Measurements from ENCODE around the gene DBNL. TPM values are rescaled to one million over a fixed set of nuclear protein-coding genes. Genes with fewer than 3 reads are reported as not detected.
"Not testable (repeated sequence)": the region's sequence is repeated elsewhere in the genome, so short reads cannot be mapped to it uniquely, and the experiment has no call there.

The DBNL gene
- total and polyA plus RNA-seq, 2 donors (not counting 1 experiment from before 2014, with no cell fraction given) = 335 to 386 TPM

DNA sequence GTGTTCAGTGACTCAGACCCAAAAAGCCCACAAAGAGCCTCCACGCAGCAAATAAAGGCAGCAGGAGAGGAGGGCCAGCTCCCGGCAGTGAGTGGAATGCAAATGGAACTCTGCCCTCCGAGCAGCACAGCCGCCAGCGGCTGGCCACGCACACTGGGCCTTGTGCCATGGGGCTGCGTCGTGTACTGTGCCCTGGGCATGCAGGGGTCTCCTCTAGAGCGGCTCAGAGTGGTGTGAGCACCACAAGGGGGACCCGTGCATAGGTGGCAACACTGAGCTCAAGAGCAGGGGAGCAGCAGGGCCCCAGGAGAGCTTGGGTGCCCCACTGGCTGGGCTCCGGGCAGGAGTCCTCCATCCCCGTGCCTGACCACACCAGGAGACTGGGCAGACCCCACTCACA is 29.4 kb upstream of the DBNL start:
- CTCF ChIA-PET; H3K27ac ChIP-seq (ENCODE audit: low read length in 2 of 2); H3K9me3 ChIP-seq (ENCODE audit: control extremely low read depth in 1 of 3, control insufficient read depth in 2 of 3, insufficient read depth in 1 of 3, low read length in 2 of 3); H3K79me2 ChIP-seq (ENCODE audit: control insufficient read depth, insufficient read depth, low read length); H3K27me3 ChIP-seq (replicated peaks in 1 of 4; ENCODE audit: control extremely low read depth in 1 of 4, control insufficient read depth in 3 of 4, insufficient read depth in 4 of 4, low read length in 3 of 4); H3K27ac Mint-ChIP-seq; H3K4me3 ChIP-seq (ENCODE audit: control extremely low read depth in 1 of 5, extremely low read depth in 1 of 5, insufficient read depth in 1 of 5, low read depth in 2 of 5, low read length in 4 of 5); H3K27me3 Mint-ChIP-seq; H3K4me2 ChIP-seq (replicated peaks; ENCODE audit: low read depth, low read length, poor library complexity, severe bottlenecking); ATAC-seq (ENCODE audit: low read depth); H3K4me3 Mint-ChIP-seq; DNase-seq; H4K20me1 ChIP-seq (ENCODE audit: control insufficient read depth, insufficient read depth, low read length, poor library complexity, severe bottlenecking); intact Hi-C loops (cut with micrococcal nuclease); H3K36me3 ChIP-seq (replicated peaks in 1 of 2; ENCODE audit: control extremely low read depth in 1 of 2, control insufficient read depth in 1 of 2, extremely low read depth in 1 of 2, insufficient read depth in 2 of 2, low read length in 1 of 2); H3K9ac ChIP-seq (ENCODE audit: low read length); H3K9me3 Mint-ChIP-seq (ENCODE audit: insufficient read depth); H3K4me1 Mint-ChIP-seq; H2AFZ ChIP-seq (ENCODE audit: insufficient read depth, low read depth, low read length, poor library complexity, severe bottlenecking); POLR2A ChIA-PET: not testable (repeated sequence)
- H3K4me1 ChIP-seq (ENCODE audit: control insufficient read depth in 2 of 2, insufficient read depth in 2 of 2, low read length in 2 of 2) = peaks cover 0 to 19% of the 10 kb centered on the region in 2 donors
- WGBS (ENCODE audit: insufficient coverage) = 100% methylated on average over 3 of the region's 12 CpGs

- H3K36me3 ChIP-seq (replicated peaks in 1 of 2; ENCODE audit: control extremely low read depth in 1 of 2, control insufficient read depth in 1 of 2, extremely low read depth in 1 of 2, insufficient read depth in 2 of 2, low read length in 1 of 2); H3K9me3 Mint-ChIP-seq (ENCODE audit: insufficient read depth); H3K79me2 ChIP-seq (ENCODE audit: control insufficient read depth, insufficient read depth, low read length); H3K27me3 Mint-ChIP-seq; H3K9me3 ChIP-seq (ENCODE audit: control extremely low read depth in 1 of 3, control insufficient read depth in 2 of 3, insufficient read depth in 1 of 3, low read length in 2 of 3); H4K20me1 ChIP-seq (ENCODE audit: control insufficient read depth, insufficient read depth, low read length, poor library complexity, severe bottlenecking); H3K27me3 ChIP-seq (replicated peaks in 1 of 4; ENCODE audit: control extremely low read depth in 1 of 4, control insufficient read depth in 3 of 4, insufficient read depth in 4 of 4, low read length in 3 of 4): not testable (repeated sequence)
- H3K4me3 ChIP-seq (ENCODE audit: control extremely low read depth in 1 of 5, extremely low read depth in 1 of 5, insufficient read depth in 1 of 5, low read depth in 2 of 5, low read length in 4 of 5) = peak overlapping the region; percentile 30 to 85 (median 71)
- H2AFZ ChIP-seq (ENCODE audit: insufficient read depth, low read depth, low read length, poor library complexity, severe bottlenecking) = peak overlapping the region; percentile 80
- peaks cover 4 to 27% of the 10 kb centered on the region in 2 donors for H3K4me1 ChIP-seq (ENCODE audit: control insufficient read depth in 2 of 2, insufficient read depth in 2 of 2, low read length in 2 of 2)
- DNase-seq (peak; percentile 99), ATAC-seq (ENCODE audit: low read depth) (peak; percentile 95)
- peak overlapping the region; percentile 91 for H3K4me3 Mint-ChIP-seq
- intact Hi-C loops (cut with micrococcal nuclease) = loop anchor here (1.0 to 2.0 kb wide), 2 partner anchors 25 to 64 kb away; partner anchors contain the start of genes DBNL and POLM
- peaks cover 17% of the 10 kb centered on the region for H3K4me1 Mint-ChIP-seq
- peak overlapping the region; percentile 49 for H3K4me2 ChIP-seq (replicated peaks; ENCODE audit: low read depth, low read length, poor library complexity, severe bottlenecking)
- peak overlapping the region; percentile 84 for H3K9ac ChIP-seq (ENCODE audit: low read length)
- peak; percentile 46 for TF ChIP-seq CTCF (IDR thresholded peaks at IDR 0.05)
- peak overlapping the region; percentile 69 to 83 for H3K27ac ChIP-seq (ENCODE audit: low read length in 2 of 2)
- CTCF ChIA-PET = interaction anchor here (0.9 to 3.1 kb wide), 13 partner anchors 26 to 454 kb away, joined by 3 to 15 read pairs (median 5); partner anchors contain the start of genes DBNL and YKT6
- peak overlapping the region; percentile 87 for H3K27ac Mint-ChIP-seq
- POLR2A ChIA-PET = interaction anchor here (0.6 to 2.5 kb wide), 7 partner anchors 25 to 867 kb away, joined by 3 to 6 read pairs (median 3); partner anchors contain the start of genes DBNL, NUDCD3 and YKT6
- under 1% methylated on average over 43 of the region's 63 CpGs for WGBS (ENCODE audit: insufficient coverage)
These were observed 25.4 kb upstream of the DBNL start for GRCh38 chr7:44018857-44019807.

- Histone ChIP-seq H3K27ac (ENCODE audit: low read length in 2 of 2) (peak overlapping the region in 1 of 2 donors; percentile 69), H3K4me1 (ENCODE audit: control insufficient read depth in 2 of 2, insufficient read depth in 2 of 2, low read length in 2 of 2) (peaks cover 4 to 27% of the 10 kb centered on the region in 2 donors)
- not testable (repeated sequence) for H3K4me3 Mint-ChIP-seq; H3K4me2 ChIP-seq (replicated peaks; ENCODE audit: low read depth, low read length, poor library complexity, severe bottlenecking); H3K27ac Mint-ChIP-seq; H3K79me2 ChIP-seq (ENCODE audit: control insufficient read depth, insufficient read depth, low read length); H3K9me3 Mint-ChIP-seq (ENCODE audit: insufficient read depth); H3K9ac ChIP-seq (ENCODE audit: low read length); ATAC-seq (ENCODE audit: low read depth); H4K20me1 ChIP-seq (ENCODE audit: control insufficient read depth, insufficient read depth, low read length, poor library complexity, severe bottlenecking); H3K36me3 ChIP-seq (replicated peaks in 1 of 2; ENCODE audit: control extremely low read depth in 1 of 2, control insufficient read depth in 1 of 2, extremely low read depth in 1 of 2, insufficient read depth in 2 of 2, low read length in 1 of 2); H3K9me3 ChIP-seq (ENCODE audit: control extremely low read depth in 1 of 3, control insufficient read depth in 2 of 3, insufficient read depth in 1 of 3, low read length in 2 of 3); H3K4me3 ChIP-seq (ENCODE audit: control extremely low read depth in 1 of 5, extremely low read depth in 1 of 5, insufficient read depth in 1 of 5, low read depth in 2 of 5, low read length in 4 of 5); H2AFZ ChIP-seq (ENCODE audit: insufficient read depth, low read depth, low read length, poor library complexity, severe bottlenecking); H3K27me3 ChIP-seq (replicated peaks in 1 of 4; ENCODE audit: control extremely low read depth in 1 of 4, control insufficient read depth in 3 of 4, insufficient read depth in 4 of 4, low read length in 3 of 4); H3K27me3 Mint-ChIP-seq
- intact Hi-C loops (cut with micrococcal nuclease) = loop anchor here (1.0 to 2.0 kb wide), 2 partner anchors 24 to 63 kb away; partner anchors contain the start of genes DBNL and POLM
- POLR2A ChIA-PET = interaction anchor here (0.6 to 2.5 kb wide), 7 partner anchors 24 to 866 kb away, joined by 3 to 6 read pairs (median 3); partner anchors contain the start of genes DBNL, NUDCD3 and YKT6
- WGBS (ENCODE audit: insufficient coverage) = no CpG with 5 or more reads among the region's 6 CpGs
- CTCF ChIA-PET = interaction anchor here (0.9 to 3.1 kb wide), 15 partner anchors 19 to 553 kb away, joined by 3 to 15 read pairs (median 4); partner anchors contain the start of genes DBNL and YKT6
- H3K4me1 Mint-ChIP-seq = peaks cover 17% of the 10 kb centered on the region
- peak; percentile 14 for DNase-seq
These were observed 24.7 kb upstream of the DBNL start for GRCh38 chr7:44019825-44020224.
